HEK293 (cell line): Measurements from ENCODE around the gene CSMD2.

Source experiments
- TCF7L2 ChIP-seq: IDR thresholded peaks from 2 replicates; pipeline ENCODE4 v1.6.1; 2011; ENCODE audit warnings: low read depth, mild to moderate bottlenecking, inconsistent platforms, low read length, moderate library complexity, borderline replicate concordance
- TRIM28 ChIP-seq: IDR thresholded peaks from 2 replicates; pipeline ENCODE4 v1.6.1; 2011; ENCODE audit warnings: low read length, control low read depth, borderline replicate concordance
- ZBTB21 ChIP-seq: fragments of 450-650 bp; formaldehyde crosslinking; IDR thresholded peaks from 2 replicates; pipeline ENCODE4 v1.5.1; 2017; ENCODE audit warnings: missing biosample characterization, missing genetic modification characterization
- ZNF155 ChIP-seq: fragments of 450-650 bp; formaldehyde crosslinking; IDR thresholded peaks from 2 replicates; pipeline ENCODE4 v1.5.1; 2016; ENCODE audit warnings: missing biosample characterization, missing genetic modification characterization
- ZNF561 ChIP-seq: fragments of 450-650 bp; IDR thresholded peaks from 2 replicates; pipeline ENCODE4 v1.5.1; 2018; ENCODE audit warnings: missing biosample characterization, missing genetic modification characterization, borderline replicate concordance
- ZNF629 ChIP-seq: fragments of 450-650 bp; formaldehyde crosslinking; IDR thresholded peaks from 2 replicates; pipeline ENCODE4 v1.5.1; 2017; ENCODE audit warnings: missing biosample characterization, missing genetic modification characterization
- TF ChIP-seq, protein P1 (sequence below): fragments of 450-650 bp; formaldehyde crosslinking; IDR thresholded peaks from 2 replicates; pipeline ENCODE4 v1.5.1; 2016; ENCODE audit warnings: missing biosample characterization, missing genetic modification characterization, low read depth
- TF ChIP-seq, protein P2 (sequence below): fragments of 450-650 bp; formaldehyde crosslinking; IDR thresholded peaks from 2 replicates; pipeline ENCODE4 v1.5.1; 2016; ENCODE audit warnings: missing biosample characterization, missing genetic modification characterization
- TF ChIP-seq, protein P3 (sequence below): fragments of 450-650 bp; formaldehyde crosslinking; IDR thresholded peaks from 2 replicates; pipeline ENCODE4 v1.5.1; 2016; ENCODE audit warnings: missing biosample characterization, missing genetic modification characterization
- TF ChIP-seq, protein P4 (sequence below): fragments of 450-650 bp; formaldehyde crosslinking; IDR thresholded peaks from 2 replicates; pipeline ENCODE4 v1.5.1; 2016; ENCODE audit warnings: missing biosample characterization, missing genetic modification characterization
- TF ChIP-seq, protein P5 (sequence below): fragments of 450-650 bp; formaldehyde crosslinking; IDR thresholded peaks from 2 replicates; pipeline ENCODE4 v1.5.1; 2017; ENCODE audit warnings: missing biosample characterization, missing genetic modification characterization

DNA sequence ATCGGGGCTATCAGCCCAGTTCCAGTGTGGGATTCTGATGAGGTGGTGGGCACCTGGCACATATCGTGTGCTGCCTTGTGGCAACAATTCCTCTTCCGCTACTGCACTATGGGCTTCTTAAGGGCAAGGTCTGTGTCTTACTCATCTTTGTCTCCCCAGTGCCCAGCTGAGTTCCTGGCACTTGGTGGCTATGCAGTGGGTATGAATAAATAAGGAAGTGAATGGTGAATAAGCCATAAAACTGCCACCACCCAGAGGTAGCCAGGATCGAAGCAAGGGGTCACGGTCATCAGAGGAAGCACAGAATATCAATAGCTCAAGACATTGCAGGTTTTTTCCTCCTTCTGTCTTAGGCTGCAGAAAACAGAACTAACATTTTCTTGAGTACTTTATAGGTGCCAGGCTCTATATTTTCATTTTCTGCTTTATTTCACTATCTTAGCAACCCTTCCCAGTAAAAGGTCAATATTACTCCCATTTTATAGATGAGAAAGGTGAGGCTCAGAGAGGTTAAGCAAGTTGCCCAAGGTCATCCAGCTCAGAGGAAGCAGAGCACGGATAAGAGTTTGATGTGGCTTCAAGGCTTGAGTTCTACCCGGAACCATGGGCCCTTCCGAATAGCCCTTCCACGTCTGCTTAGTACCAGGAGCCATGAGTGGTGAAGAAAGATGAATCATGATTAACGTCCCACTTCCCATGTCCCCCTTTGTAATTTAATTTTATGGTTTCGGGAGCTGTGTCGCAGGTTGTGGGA, 21.9 kb upstream of the CSMD2 start:
- TF ChIP-seq TCF7L2: no peak
- TF ChIP-seq ZBTB21: no peak
- TF ChIP-seq ZNF629: no peak
- TF ChIP-seq, protein P1, sequence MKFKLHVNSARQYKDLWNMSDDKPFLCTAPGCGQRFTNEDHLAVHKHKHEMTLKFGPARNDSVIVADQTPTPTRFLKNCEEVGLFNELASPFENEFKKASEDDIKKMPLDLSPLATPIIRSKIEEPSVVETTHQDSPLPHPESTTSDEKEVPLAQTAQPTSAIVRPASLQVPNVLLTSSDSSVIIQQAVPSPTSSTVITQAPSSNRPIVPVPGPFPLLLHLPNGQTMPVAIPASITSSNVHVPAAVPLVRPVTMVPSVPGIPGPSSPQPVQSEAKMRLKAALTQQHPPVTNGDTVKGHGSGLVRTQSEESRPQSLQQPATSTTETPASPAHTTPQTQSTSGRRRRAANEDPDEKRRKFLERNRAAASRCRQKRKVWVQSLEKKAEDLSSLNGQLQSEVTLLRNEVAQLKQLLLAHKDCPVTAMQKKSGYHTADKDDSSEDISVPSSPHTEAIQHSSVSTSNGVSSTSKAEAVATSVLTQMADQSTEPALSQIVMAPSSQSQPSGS (tag by site-specific recombination): no peak
- TF ChIP-seq, protein P2, sequence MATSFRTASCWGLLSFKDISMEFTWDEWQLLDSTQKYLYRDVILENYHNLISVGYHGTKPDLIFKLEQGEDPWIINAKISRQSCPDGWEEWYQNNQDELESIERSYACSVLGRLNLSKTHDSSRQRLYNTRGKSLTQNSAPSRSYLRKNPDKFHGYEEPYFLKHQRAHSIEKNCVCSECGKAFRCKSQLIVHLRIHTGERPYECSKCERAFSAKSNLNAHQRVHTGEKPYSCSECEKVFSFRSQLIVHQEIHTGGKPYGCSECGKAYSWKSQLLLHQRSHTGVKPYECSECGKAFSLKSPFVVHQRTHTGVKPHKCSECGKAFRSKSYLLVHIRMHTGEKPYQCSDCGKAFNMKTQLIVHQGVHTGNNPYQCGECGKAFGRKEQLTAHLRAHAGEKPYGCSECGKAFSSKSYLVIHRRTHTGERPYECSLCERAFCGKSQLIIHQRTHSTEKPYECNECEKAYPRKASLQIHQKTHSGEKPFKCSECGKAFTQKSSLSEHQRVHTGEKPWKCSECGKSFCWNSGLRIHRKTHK: no peak
- TF ChIP-seq ZNF561 (tag by site-specific recombination): no peak
- TF ChIP-seq TRIM28: no peak
- TF ChIP-seq, protein P3, sequence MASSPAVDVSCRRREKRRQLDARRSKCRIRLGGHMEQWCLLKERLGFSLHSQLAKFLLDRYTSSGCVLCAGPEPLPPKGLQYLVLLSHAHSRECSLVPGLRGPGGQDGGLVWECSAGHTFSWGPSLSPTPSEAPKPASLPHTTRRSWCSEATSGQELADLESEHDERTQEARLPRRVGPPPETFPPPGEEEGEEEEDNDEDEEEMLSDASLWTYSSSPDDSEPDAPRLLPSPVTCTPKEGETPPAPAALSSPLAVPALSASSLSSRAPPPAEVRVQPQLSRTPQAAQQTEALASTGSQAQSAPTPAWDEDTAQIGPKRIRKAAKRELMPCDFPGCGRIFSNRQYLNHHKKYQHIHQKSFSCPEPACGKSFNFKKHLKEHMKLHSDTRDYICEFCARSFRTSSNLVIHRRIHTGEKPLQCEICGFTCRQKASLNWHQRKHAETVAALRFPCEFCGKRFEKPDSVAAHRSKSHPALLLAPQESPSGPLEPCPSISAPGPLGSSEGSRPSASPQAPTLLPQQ: no peak
- TF ChIP-seq, protein P4, sequence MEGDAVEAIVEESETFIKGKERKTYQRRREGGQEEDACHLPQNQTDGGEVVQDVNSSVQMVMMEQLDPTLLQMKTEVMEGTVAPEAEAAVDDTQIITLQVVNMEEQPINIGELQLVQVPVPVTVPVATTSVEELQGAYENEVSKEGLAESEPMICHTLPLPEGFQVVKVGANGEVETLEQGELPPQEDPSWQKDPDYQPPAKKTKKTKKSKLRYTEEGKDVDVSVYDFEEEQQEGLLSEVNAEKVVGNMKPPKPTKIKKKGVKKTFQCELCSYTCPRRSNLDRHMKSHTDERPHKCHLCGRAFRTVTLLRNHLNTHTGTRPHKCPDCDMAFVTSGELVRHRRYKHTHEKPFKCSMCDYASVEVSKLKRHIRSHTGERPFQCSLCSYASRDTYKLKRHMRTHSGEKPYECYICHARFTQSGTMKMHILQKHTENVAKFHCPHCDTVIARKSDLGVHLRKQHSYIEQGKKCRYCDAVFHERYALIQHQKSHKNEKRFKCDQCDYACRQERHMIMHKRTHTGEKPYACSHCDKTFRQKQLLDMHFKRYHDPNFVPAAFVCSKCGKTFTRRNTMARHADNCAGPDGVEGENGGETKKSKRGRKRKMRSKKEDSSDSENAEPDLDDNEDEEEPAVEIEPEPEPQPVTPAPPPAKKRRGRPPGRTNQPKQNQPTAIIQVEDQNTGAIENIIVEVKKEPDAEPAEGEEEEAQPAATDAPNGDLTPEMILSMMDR (tag by site-specific recombination): no peak
- TF ChIP-seq ZNF155: no peak
- TF ChIP-seq, protein P5, sequence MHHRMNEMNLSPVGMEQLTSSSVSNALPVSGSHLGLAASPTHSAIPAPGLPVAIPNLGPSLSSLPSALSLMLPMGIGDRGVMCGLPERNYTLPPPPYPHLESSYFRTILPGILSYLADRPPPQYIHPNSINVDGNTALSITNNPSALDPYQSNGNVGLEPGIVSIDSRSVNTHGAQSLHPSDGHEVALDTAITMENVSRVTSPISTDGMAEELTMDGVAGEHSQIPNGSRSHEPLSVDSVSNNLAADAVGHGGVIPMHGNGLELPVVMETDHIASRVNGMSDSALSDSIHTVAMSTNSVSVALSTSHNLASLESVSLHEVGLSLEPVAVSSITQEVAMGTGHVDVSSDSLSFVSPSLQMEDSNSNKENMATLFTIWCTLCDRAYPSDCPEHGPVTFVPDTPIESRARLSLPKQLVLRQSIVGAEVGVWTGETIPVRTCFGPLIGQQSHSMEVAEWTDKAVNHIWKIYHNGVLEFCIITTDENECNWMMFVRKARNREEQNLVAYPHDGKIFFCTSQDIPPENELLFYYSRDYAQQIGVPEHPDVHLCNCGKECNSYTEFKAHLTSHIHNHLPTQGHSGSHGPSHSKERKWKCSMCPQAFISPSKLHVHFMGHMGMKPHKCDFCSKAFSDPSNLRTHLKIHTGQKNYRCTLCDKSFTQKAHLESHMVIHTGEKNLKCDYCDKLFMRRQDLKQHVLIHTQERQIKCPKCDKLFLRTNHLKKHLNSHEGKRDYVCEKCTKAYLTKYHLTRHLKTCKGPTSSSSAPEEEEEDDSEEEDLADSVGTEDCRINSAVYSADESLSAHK (tag by site-specific recombination): no peak
